ENCODE results near the gene CASD1.

Gene CASD1

GRCh38 chr7:94514140-94514889 lies 4.7 kb downstream of the CASD1 start:
- DNase-seq: no peak

GRCh38 chr7:94514917-94515316 lies 5.3 kb downstream of the CASD1 start:
- no peak for DNase-seq

- DNase-seq: no peak
Measured at GRCh38 chr7:94525923-94526322, 16.3 kb downstream of the CASD1 start.

- no peak for DNase-seq
Measured at GRCh38 chr7:94529516-94529915, 19.9 kb downstream of the CASD1 start.

- DNase-seq: no peak
Measured at GRCh38 chr7:94530109-94530508, 20.5 kb downstream of the CASD1 start.

GRCh38 chr7:94532676-94533075 lies 23.1 kb downstream of the CASD1 start:
- no peak for DNase-seq

GRCh38 chr7:94540428-94540827 lies 30.8 kb downstream of the CASD1 start:
- DNase-seq: no peak

- DNase-seq: no peak
Measured at GRCh38 chr7:94547126-94547525, 37.5 kb downstream of the CASD1 start.

- DNase-seq: no peak
Measured at GRCh38 chr7:94556028-94556427, 46.4 kb downstream of the CASD1 start.

GRCh38 chr7:94557215-94557614 lies 47.6 kb downstream of the CASD1 start:
- DNase-seq: no peak

- DNase-seq: no peak
Measured at GRCh38 chr7:94559972-94560371, 50.4 kb downstream of the CASD1 start.

- DNase-seq: no peak
Measured at GRCh38 chr7:94561841-94562514, 52.4 kb downstream of the CASD1 start.

GRCh38 chr7:94562525-94562924 lies 52.9 kb downstream of the CASD1 start:
- no peak for DNase-seq

- DNase-seq: no peak
Measured at GRCh38 chr7:94565247-94565894, 55.8 kb downstream of the CASD1 start.

GRCh38 chr7:94567396-94567795 lies 57.8 kb downstream of the CASD1 start:
- no peak for DNase-seq

GRCh38 chr7:94571816-94572215 lies 62.2 kb downstream of the CASD1 start:
- DNase-seq: no peak

- DNase-seq: no peak
Measured at GRCh38 chr7:94575646-94576045, 66.0 kb downstream of the CASD1 start.

- DNase-seq: no peak
Measured at GRCh38 chr7:94576316-94576715, 66.7 kb downstream of the CASD1 start.

- no peak for DNase-seq
Measured at GRCh38 chr7:94577357-94577756, 67.7 kb downstream of the CASD1 start.

- DNase-seq: no peak
Measured at GRCh38 chr7:94578614-94579013, 69.0 kb downstream of the CASD1 start.

- DNase-seq: no peak
Measured at GRCh38 chr7:94579470-94579869, 69.9 kb downstream of the CASD1 start.

GRCh38 chr7:94580601-94581000 lies 71.0 kb downstream of the CASD1 start:
- DNase-seq: no peak

- no peak for DNase-seq
Measured at GRCh38 chr7:94584113-94584512, 74.5 kb downstream of the CASD1 start.

GRCh38 chr7:94588075-94588474 lies 78.5 kb downstream of the CASD1 start:
- DNase-seq: no peak

Measured in NCI-H1417 treated with DMSO at 0.1 percent for 48 hours (cell line).